Endothelial cell (in vitro differentiated cells): Measurements from ENCODE around the gene TMEM242. TPM values are rescaled to one million over a fixed set of nuclear protein-coding genes. Genes with fewer than 3 reads are reported as not detected.

Experiments used
- DNase-seq: peaks from one replicate; pipeline ENCODE4 v3.0.0; 2021; ENCODE audit warnings: low spot score
- H3K27ac Mint-ChIP-seq: one replicate; pipeline ENCODE4 v1.8.0; 2021; ENCODE audit warnings: mixed read lengths, inconsistent platforms; ENCODE audit not compliant: unreplicated experiment
- H3K27me3 Mint-ChIP-seq: one replicate; pipeline ENCODE4 v1.8.0; 2021; ENCODE audit warnings: mild to moderate bottlenecking, moderate library complexity, mixed read lengths, inconsistent platforms; ENCODE audit not compliant: unreplicated experiment
- H3K36me3 Mint-ChIP-seq: one replicate; pipeline ENCODE4 v1.8.0; 2021; ENCODE audit warnings: mild to moderate bottlenecking, low read depth, mixed read lengths, inconsistent platforms; ENCODE audit not compliant: unreplicated experiment
- H3K4me1 Mint-ChIP-seq: one replicate; pipeline ENCODE4 v1.8.0; 2021; ENCODE audit warnings: mild to moderate bottlenecking, mixed read lengths, inconsistent platforms; ENCODE audit not compliant: unreplicated experiment
- H3K4me3 Mint-ChIP-seq: one replicate; pipeline ENCODE4 v1.8.0; 2021; ENCODE audit warnings: mild to moderate bottlenecking, mixed read lengths, inconsistent platforms; ENCODE audit not compliant: unreplicated experiment
- H3K9me3 Mint-ChIP-seq: one replicate; pipeline ENCODE4 v1.8.0; 2021; ENCODE audit warnings: mixed read lengths, inconsistent platforms; ENCODE audit not compliant: unreplicated experiment
- total RNA-seq: library from RNA; stranded (reverse); fragmentation: NEBNext Ultra II Directional; extraction: Animal tissue kit (Norgen Biotek cat#: 25700); gene quantifications from one replicate; pipeline ENCODE4 v1.2.1, GENCODE V29; 2021; ENCODE audit not compliant: unreplicated experiment
- TF ChIP-seq, protein P1 (sequence below): fragments of 200-600 bp; sonication (generic); IDR thresholded peaks from one replicate; pipeline ENCODE4 v1.5.0; 2021; ENCODE audit warnings: antibody characterized with exemption; ENCODE audit not compliant: unreplicated experiment

The TMEM242 gene
- total RNA-seq, 1 donor from 2014 or later, result 10.8 TPM

DNA sequence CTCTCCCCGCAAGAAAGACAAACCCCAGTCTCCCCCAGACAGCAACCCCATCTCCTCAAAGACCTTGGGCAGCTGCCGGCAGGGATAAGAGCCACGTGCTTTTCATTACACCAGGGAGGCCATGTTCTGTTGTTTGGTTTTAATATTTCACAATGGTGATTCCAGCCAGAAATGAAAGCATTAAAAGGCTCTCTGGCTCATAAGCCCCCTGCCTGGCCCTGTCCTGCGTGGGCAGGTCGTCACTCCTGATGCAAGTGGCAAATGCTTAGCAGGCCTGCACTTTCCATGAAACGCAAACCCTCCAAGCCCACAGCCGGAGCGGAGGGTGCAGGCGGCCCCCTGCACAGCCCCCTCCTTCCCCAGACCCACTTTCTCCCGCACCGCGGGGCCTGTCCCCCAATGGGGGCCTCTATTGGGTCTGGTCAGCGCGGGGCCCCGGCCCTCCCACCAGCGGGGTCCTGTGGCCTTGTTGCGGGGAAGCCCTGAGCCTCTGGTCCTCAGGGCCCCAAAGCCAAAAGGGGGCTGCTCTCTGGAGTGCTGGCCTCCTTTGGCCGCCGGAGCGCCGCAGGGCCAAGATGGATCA lies 77.2 kb downstream of the TMEM242 start:
- Mint-ChIP-seq H3K4me1 (no peaks in the 10 kb centered on the region), H3K9me3 (no peaks in the 10 kb centered on the region), H3K36me3 (peaks cover 9% of the 10 kb centered on the region), H3K4me3 (no peak overlapping the region), H3K27ac (no peak overlapping the region), H3K27me3 (peaks cover 2% of the 10 kb centered on the region)
- TF ChIP-seq, protein P1, sequence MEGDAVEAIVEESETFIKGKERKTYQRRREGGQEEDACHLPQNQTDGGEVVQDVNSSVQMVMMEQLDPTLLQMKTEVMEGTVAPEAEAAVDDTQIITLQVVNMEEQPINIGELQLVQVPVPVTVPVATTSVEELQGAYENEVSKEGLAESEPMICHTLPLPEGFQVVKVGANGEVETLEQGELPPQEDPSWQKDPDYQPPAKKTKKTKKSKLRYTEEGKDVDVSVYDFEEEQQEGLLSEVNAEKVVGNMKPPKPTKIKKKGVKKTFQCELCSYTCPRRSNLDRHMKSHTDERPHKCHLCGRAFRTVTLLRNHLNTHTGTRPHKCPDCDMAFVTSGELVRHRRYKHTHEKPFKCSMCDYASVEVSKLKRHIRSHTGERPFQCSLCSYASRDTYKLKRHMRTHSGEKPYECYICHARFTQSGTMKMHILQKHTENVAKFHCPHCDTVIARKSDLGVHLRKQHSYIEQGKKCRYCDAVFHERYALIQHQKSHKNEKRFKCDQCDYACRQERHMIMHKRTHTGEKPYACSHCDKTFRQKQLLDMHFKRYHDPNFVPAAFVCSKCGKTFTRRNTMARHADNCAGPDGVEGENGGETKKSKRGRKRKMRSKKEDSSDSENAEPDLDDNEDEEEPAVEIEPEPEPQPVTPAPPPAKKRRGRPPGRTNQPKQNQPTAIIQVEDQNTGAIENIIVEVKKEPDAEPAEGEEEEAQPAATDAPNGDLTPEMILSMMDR, result no peak
- no peak for DNase-seq

DNA sequence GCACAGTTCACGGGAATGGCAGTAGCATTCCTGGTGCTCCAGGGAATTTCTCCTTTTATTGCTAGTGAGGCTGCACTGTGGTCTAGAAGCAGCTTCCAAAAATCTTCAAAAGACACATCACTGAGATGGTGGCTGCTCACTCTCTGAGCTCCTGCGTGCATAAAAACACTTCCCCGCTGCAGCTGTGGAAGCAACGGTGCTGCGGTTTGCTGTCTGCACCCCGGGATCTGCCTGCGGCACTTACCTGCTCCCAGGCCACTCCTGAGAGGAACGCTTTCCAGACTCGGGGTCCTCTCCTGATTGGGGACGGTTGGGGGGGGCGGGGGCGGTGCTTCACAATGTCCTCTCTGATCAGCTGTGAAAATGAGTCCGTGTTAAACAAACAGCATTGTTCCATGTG lies 77.9 kb downstream of the TMEM242 start:
- Mint-ChIP-seq H3K36me3 (peaks cover 9% of the 10 kb centered on the region), H3K27ac (no peak overlapping the region), H3K4me1 (no peaks in the 10 kb centered on the region), H3K4me3 (no peak overlapping the region), H3K27me3 (peaks cover 5% of the 10 kb centered on the region), H3K9me3 (no peaks in the 10 kb centered on the region)
- no peak for DNase-seq
- TF ChIP-seq, protein P1, result no peak

DNA sequence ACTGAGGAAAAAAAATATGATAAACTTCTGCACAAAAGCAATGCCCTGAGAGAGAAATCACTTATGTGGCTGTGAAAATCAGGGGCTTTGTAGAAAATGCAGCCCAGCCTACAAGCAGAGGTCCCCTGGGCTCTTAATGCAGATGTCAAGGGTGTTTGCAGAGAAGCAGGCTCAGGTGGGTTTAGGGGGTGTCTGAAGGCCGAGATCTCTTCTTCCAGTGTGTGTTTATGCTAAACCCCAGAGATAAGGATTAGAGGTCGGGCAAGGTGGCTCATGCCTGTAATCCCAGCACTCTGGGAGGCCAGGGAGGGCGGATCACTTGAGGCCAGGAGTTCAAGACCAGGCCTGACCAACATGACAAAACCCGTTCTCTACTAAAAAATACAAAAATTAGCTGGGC lies 78.5 kb downstream of the TMEM242 start:
- no peak for DNase-seq
- H3K36me3 Mint-ChIP-seq, result peaks cover 9% of the 10 kb centered on the region
- H3K4me3 Mint-ChIP-seq, result no peak overlapping the region
- peaks cover 5% of the 10 kb centered on the region for H3K27me3 Mint-ChIP-seq
- no peaks in the 10 kb centered on the region for H3K9me3 Mint-ChIP-seq
- TF ChIP-seq, protein P1, result no peak
- no peak overlapping the region for H3K27ac Mint-ChIP-seq
- H3K4me1 Mint-ChIP-seq, result no peaks in the 10 kb centered on the region

DNA sequence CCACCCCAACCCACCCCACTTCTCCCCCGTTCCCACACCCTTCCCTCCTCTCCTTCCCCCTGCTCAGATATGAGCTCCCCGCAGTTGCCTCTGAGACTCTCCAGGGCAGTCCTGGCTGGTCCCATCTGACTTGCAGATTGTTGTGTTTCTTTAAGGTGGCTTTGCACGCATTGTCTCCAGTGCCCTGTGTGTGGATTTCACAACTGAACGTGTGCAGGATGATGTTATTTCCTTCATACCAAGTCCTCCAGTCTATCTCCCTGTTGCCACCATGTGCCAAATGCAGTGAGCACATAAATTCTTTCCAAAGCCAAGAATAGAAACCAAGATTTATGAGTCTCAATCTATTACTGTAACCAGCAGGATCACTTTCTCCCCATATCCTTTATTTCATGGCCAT lies 79.1 kb downstream of the TMEM242 start:
- TF ChIP-seq, protein P1, result no peak
- Mint-ChIP-seq H3K4me1 (no peaks in the 10 kb centered on the region), H3K27me3 (peaks cover 5% of the 10 kb centered on the region), H3K4me3 (no peak overlapping the region), H3K36me3 (peaks cover 9% of the 10 kb centered on the region), H3K9me3 (no peaks in the 10 kb centered on the region), H3K27ac (no peak overlapping the region)
- DNase-seq, result no peak

DNA sequence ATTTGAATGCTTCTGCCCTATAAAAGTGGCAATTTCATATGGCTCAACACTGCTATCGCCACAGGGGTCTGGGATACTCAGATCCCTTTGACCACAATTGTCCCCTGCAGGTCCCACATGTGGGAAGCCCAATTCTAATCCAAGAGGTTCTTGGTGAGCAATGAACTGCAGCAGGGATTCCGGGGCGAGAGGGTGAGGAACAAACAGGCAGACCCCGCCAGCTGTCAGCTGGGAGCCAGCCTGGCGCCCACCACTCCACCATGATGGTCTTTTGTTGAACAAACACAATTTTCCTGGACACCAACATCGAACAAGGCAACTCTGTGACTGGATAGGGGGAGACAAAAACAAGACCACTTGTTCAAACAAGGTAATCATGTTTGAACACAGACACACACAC lies 80.5 kb downstream of the TMEM242 start:
- Mint-ChIP-seq H3K27ac (no peak overlapping the region), H3K9me3 (no peaks in the 10 kb centered on the region), H3K36me3 (peaks cover 10% of the 10 kb centered on the region), H3K4me3 (no peak overlapping the region), H3K27me3 (peaks cover 9% of the 10 kb centered on the region), H3K4me1 (no peaks in the 10 kb centered on the region)
- DNase-seq, result no peak
- TF ChIP-seq, protein P1, result no peak
